GM13977 (cell line): ENCODE results near the gene VAT1L.

Source experiments
- DNase-seq: peaks from one replicate; pipeline ENCODE4 v3.0.0; 2012; ENCODE audit warnings: low spot score
- in situ Hi-C: fragments of 300-500 bp; cut with MboI; formaldehyde crosslinking; loops from one replicate; pipeline ENCODE4 v1.12.0; 2022; ENCODE audit warnings: low sequenced_read_pairs, low pct_unique_long_range_greater_than_20kb, mixed read lengths, inconsistent platforms; ENCODE audit not compliant: unreplicated experiment
- TF ChIP-seq, protein P1 (sequence below): IDR thresholded peaks from 2 replicates; pipeline ENCODE4 v1.5.1; 2012; ENCODE audit warnings: mild to moderate bottlenecking, control low read depth; ENCODE audit not compliant: insufficient read depth; ENCODE audit errors: extremely low read depth, missing control alignments

VAT1L gene

GRCh38 chr16:77780378-77780837 is 8.0 kb upstream of the VAT1L start:
- DNase-seq = no peak
- in situ Hi-C loops = no loop called here
- TF ChIP-seq, protein P1, sequence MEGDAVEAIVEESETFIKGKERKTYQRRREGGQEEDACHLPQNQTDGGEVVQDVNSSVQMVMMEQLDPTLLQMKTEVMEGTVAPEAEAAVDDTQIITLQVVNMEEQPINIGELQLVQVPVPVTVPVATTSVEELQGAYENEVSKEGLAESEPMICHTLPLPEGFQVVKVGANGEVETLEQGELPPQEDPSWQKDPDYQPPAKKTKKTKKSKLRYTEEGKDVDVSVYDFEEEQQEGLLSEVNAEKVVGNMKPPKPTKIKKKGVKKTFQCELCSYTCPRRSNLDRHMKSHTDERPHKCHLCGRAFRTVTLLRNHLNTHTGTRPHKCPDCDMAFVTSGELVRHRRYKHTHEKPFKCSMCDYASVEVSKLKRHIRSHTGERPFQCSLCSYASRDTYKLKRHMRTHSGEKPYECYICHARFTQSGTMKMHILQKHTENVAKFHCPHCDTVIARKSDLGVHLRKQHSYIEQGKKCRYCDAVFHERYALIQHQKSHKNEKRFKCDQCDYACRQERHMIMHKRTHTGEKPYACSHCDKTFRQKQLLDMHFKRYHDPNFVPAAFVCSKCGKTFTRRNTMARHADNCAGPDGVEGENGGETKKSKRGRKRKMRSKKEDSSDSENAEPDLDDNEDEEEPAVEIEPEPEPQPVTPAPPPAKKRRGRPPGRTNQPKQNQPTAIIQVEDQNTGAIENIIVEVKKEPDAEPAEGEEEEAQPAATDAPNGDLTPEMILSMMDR = no peak

DNA sequence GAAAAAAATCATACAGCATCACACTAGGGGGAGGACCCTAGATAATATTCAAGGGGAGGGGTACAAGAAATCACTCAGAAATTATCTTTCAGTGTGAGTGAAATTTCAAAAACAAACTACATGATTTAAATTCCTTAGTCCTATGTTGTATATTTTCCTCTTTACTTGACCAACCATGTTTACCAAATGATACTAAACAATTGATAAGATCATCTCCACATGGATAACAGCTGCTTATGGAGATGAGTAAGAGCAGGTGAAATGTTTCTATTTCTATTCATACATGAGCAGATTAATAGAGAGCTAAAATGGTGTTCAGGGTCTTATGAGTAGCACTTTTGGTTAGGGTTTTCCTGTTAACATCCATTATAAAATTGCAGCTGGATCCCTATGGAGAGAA is 7.3 kb upstream of the VAT1L start:
- in situ Hi-C loops = no loop called here
- TF ChIP-seq, protein P1 = no peak
- no peak for DNase-seq

GRCh38 chr16:77782694-77783093 is 5.7 kb upstream of the VAT1L start:
- TF ChIP-seq, protein P1 = peak; percentile 17
- in situ Hi-C loops = no loop called here
- DNase-seq = no peak

- TF ChIP-seq, protein P1 = peak; percentile 20
- no peak for DNase-seq
- in situ Hi-C loops = no loop called here
Observed at GRCh38 chr16:77784441-77785372, 3.7 kb upstream of the VAT1L start.

GRCh38 chr16:77785373-77785764 is 3.0 kb upstream of the VAT1L start:
- TF ChIP-seq, protein P1 = no peak
- in situ Hi-C loops = no loop called here
- DNase-seq = no peak

DNA sequence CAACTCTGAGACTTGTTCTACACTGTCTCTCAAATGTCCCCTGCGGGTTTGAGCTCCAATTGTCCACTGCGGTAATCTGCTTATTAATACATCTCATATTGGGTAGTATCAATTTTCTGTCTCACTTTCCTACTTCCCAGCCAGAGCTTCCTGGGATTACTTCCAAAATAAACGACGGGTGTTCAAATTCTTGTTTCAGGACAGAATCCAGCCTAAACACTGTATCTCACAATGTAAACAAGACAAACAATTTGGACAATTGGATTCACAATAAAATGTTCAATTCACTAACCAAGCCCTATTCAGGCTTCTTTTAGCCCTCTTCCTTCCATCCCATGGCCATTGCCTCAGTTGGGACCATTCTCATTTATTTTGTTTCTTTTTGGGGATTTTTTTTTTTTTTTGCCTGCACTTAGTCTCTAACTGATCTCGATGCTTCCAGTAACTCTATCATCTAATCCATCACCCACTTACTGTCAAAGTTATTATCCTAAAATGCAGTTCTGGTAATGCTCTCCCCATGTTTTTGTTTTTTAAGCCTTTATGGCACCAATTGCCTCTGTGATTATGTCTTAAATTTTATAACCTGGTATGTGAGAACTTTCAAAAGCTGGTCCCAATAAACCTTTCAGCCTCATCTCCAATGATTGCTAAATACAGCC is 2.0 kb upstream of the VAT1L start:
- TF ChIP-seq, protein P1 = no peak
- in situ Hi-C loops = no loop called here
- DNase-seq = no peak
